ENCODE measurements around the gene SIGMAR1.

SIGMAR1 gene

GRCh38 chr9:34629491-34629808 lies 8.1 kb downstream of the SIGMAR1 start:
- DNase-seq: no peak

GRCh38 chr9:34628656-34629490 lies 8.7 kb downstream of the SIGMAR1 start, which contains the start of gene ARID3C:
Gene ARID3C, minus strand, starts transcription at chr9:34629066. Its CDS starts 1,052 bp downstream, at chr9:34628014.
- DNase-seq: no peak

GRCh38 chr9:34627716-34628655 lies 9.6 kb downstream of the SIGMAR1 start:
- DNase-seq: no peak

- no peak for DNase-seq
Observed at GRCh38 chr9:34625186-34625486, 12.5 kb downstream of the SIGMAR1 start.

- DNase-seq: no peak
Observed at GRCh38 chr9:34624475-34625185, 13.0 kb downstream of the SIGMAR1 start.

- DNase-seq: no peak
Observed at GRCh38 chr9:34623374-34624235, 14.0 kb downstream of the SIGMAR1 start.

- DNase-seq: peak; percentile 66
Observed at GRCh38 chr9:34620061-34620994, 17.3 kb downstream of the SIGMAR1 start, which contains the start of gene DCTN3. Gene DCTN3, minus strand, starts transcription at chr9:34620495. Its CDS starts 31 bp downstream, at chr9:34620464.

- DNase-seq: no peak
Observed at GRCh38 chr9:34615132-34615531, 22.5 kb downstream of the SIGMAR1 start.

GRCh38 chr9:34612788-34613390 lies 24.7 kb downstream of the SIGMAR1 start:
- DNase-seq: peak; percentile 12

- DNase-seq: no peak
Observed at GRCh38 chr9:34611811-34612787, 25.5 kb downstream of the SIGMAR1 start, which contains the start of gene RPP25L. Gene RPP25L, minus strand, starts transcription at chr9:34612097. Its CDS starts 801 bp downstream, at chr9:34611296.

GRCh38 chr9:34611251-34611810 lies 26.3 kb downstream of the SIGMAR1 start:
- no peak for DNase-seq

GRCh38 chr9:34610434-34611206 lies 27.0 kb downstream of the SIGMAR1 start:
- no peak for DNase-seq

- no peak for DNase-seq
Observed at GRCh38 chr9:34607331-34607730, 30.3 kb downstream of the SIGMAR1 start.

GRCh38 chr9:34606905-34607304 lies 30.7 kb downstream of the SIGMAR1 start:
- no peak for DNase-seq

- no peak for DNase-seq
Observed at GRCh38 chr9:34606190-34606589, 31.4 kb downstream of the SIGMAR1 start.

- no peak for DNase-seq
Observed at GRCh38 chr9:34603610-34604231, 33.9 kb downstream of the SIGMAR1 start.

- DNase-seq: no peak
Observed at GRCh38 chr9:34601937-34602573, 35.5 kb downstream of the SIGMAR1 start.
